Fibroblast of skin of abdomen (primary cell): ENCODE measurements around the gene ADAM10.
A peak's percentile ranks its signal among the peaks of the same experiment; 100 is the strongest.
"Not testable (repeated sequence)": the region's sequence is repeated elsewhere in the genome, so short reads cannot be mapped to it uniquely, and the experiment has no call there.

Experiments
- DNase-seq: peaks from one replicate; pipeline ENCODE4 v3.0.0-alpha.2; 2013

Gene ADAM10

GRCh38 chr15:58666957-58667356 is 82.5 kb downstream of the ADAM10 start:
- DNase-seq: peak; percentile 7

DNA sequence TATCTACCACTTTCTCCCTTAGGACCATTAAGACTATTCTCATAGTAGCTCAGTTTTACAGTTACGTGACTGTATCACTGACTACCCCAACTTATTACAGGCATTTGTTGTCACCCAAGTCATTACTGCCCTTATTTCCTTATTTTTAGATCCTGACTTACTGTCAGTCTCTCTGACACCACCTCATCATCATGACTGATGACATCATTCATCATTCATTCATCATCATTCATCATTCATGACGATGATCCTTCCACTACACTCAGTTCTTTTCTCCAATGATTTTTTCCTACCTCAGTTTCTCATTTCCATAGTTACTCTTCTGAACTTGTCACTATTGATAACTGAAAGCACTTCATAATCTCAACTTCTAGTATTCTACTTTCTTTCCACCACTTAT is 83.8 kb downstream of the ADAM10 start:
- DNase-seq: no peak

DNA sequence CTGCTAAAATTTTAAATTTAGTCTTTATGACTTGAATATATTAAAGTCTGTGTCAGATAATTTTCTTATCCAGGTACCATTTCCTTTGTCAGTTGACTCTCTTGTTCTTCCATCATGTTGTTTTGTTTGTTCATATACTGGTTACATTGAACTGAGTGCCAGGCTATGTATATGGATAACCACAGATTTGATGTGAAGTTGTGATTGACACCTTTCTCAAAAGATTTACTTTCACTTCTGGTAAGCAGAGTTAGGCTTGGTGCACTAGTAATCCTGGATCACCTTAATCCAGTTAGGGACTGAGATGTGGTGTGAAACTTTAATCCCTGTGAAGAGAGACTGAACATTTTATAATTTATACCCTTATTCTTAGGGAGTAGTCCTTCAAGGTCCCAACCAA is 99.4 kb downstream of the ADAM10 start:
- no peak for DNase-seq

- DNase-seq: no peak
Observed at GRCh38 chr15:58649175-58649574, 100.3 kb downstream of the ADAM10 start.

GRCh38 chr15:58643996-58644395 is 105.5 kb downstream of the ADAM10 start:
- no peak for DNase-seq

GRCh38 chr15:58641660-58642059 is 107.8 kb downstream of the ADAM10 start:
- no peak for DNase-seq

DNA sequence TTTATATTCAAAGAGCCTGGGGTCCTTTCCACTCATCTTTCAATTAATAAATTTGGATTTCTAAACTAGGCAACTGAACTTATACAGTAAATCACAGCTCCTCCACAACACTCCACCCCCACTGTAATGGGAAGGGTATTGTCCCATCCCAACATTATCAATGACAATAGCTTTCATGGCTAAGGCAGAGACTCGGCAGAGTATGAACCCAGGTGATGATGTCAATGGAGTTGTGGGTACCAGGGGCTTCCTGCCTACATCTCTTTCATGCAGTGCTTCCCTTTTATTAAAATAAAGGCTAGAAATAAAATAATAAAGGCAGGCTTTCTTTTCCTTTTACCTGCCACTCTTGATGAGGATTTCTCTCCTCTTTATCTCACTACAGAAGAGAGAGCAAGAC is 109.5 kb downstream of the ADAM10 start:
- no peak for DNase-seq

DNA sequence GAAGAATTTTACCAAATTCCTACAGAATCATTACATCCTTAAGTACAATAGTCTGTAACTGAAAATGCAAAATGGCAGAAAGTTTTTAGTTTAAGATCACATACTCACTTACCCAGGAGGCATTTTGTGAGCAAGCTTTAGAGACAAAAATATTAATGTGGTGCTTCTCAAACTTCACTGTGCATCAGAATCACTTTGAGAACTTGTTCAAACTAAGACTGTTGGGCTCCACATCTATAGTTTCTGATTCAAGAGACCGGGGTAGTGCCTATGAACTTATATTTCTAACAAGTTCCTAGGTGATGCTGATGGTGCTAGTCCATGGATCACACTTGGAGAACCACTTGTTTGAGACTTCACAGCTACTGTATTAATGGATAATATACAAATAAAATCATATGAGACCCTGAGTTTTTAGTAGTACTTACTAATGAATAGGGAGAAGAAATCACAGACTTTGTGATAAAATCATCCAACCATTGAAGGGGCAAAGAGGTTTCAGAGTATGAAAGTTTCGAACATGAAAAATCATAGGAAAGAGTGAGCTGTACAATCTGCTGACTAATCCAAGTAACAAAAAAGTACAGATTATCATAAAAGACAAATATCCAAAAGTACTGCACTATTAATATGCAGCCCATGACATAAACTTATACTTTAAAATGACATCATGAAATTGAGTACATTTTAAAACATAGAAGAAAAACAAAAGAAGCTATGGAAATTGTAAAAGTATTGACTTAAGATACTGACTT is 110.3 kb downstream of the ADAM10 start:
- no peak for DNase-seq

DNA sequence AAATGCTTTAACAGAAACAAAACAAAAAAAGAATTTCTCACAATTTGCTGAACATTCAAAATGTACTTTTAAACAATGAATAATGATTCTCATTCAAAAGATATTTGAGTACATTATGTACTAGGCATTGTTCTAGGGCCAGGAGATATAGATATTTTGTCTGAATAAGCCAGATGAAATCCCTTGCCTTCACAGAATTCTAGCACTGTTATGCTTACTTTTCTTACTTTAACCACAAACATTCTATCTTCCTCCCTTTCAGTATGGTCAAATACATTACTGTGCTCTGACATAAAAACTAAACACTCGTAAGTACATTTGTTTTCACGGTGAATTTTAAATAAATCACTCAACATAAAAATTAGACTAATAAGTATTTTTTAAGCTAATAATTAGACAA is 116.7 kb downstream of the ADAM10 start:
- no peak for DNase-seq

DNA sequence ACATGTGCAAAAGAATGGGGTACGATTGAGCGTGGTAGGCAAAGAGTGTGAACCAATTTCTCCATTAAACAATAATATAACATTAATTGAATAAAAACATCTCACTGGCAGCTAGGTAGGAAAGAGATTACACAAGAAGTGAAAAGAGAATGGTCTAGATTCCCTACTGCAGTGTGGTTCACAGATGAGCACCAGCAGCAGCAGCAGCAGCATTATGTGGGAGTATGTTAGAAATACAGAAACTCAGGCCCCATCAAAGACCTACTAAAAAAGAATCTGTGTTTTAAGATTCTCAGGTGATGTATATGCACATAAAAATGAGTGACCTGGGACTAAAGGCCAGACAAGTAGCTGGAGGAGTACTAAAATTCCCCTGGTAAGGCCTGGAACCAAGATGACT is 118.2 kb downstream of the ADAM10 start:
- no peak for DNase-seq

- no peak for DNase-seq
Observed at GRCh38 chr15:58629625-58630024, 119.9 kb downstream of the ADAM10 start.

- DNase-seq: no peak
Observed at GRCh38 chr15:58628206-58628947, 121.1 kb downstream of the ADAM10 start.

- DNase-seq: no peak
Observed at GRCh38 chr15:58627701-58628100, 121.8 kb downstream of the ADAM10 start.

DNA sequence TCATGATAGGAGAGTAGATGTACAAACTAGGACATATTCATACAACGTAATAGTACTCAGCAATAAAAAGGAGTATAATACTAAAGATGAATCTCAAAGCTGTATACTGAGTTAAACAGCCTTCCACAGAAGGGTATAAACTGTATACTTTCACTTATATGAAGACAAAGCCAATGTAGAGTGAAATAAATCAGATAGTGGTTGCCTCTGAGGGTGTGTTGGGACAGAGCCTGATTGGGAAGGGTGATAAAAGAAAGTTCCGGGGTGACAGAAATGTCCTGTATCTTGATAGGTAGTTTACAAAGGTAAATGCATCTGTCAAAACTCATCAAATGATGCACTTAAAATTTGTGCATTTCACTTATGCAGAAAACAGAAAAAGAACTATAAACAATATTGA is 122.5 kb downstream of the ADAM10 start:
- no peak for DNase-seq

- no peak for DNase-seq
Observed at GRCh38 chr15:58626378-58626777, 123.1 kb downstream of the ADAM10 start.

- DNase-seq: no peak
Observed at GRCh38 chr15:58622877-58623276, 126.6 kb downstream of the ADAM10 start.

DNA sequence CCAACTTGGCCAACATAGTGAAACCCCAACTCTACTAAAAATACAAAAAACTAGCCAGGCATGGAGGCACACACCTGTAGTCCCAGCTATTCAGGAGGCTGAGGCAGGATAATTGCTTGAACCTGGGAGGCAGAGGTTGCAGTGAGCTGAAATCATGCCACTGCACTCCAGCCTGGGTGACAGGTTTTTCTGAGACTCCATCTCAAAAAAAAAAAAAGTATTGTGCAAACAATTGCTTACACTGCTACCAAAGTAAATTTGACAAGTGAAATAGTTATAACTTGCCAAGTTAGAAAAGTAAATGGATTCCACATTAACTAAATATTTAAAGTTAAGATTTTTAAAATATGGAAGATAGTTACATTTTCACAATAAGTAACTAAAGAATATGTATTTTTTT is 129.2 kb downstream of the ADAM10 start:
- DNase-seq: not testable (repeated sequence)

- DNase-seq: peak; percentile 12
Observed at GRCh38 chr15:58616171-58616570, 133.3 kb downstream of the ADAM10 start.

GRCh38 chr15:58611731-58612676 is 137.5 kb downstream of the ADAM10 start:
- no peak for DNase-seq

DNA sequence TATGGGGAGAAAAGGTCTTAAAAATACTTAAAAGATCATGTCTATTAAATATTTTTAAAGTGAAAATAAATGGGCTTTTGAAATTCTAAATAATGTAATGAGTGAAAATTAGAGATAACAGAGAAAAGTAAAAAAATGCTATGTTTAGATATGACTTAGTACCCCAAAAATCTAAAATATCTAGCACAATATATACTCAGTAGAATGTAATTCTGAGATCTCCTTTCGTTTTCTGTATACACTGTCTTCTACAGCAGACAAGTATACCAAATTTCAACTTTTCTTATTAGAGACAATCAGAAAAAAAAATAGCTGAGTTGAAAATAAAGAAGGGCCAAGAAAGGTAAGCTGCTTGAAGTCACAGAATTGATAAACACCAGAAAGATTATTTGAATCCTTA is 140.8 kb downstream of the ADAM10 start:
- DNase-seq: no peak

- DNase-seq: peak; percentile 77
Observed at GRCh38 chr15:58608129-58608590, 141.3 kb downstream of the ADAM10 start.

DNA sequence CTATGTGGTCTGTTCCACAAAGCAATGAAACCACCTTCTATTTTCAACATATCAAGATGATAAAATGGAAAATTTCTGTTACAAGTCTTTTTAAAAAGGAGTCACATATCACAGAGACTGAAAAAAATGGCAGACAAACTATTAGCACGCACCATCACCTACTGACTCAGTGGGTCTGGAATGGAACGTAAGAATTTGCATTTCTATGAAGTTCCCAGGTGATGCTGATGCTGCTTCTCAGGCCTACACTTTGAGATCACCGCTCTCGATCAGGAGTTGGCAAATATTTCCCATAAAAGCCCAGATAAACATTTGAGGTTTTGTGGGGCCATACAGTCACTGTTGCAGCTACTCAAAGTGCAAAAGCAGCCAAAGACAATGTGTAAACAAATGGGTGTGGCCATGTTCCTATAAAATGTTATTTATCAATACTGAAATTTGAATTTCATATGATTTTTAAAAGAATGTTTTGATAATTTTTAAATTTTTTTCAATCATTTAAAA is 142.9 kb downstream of the ADAM10 start:
- no peak for DNase-seq
